ENCODE measurements around the gene SGCA. TPM values are rescaled to one million over a fixed set of nuclear protein-coding genes. Genes with fewer than 3 reads are reported as not detected.

The SGCA gene
- total RNA-seq, 2 experiments from 2014 or later, result 0.57 to 1.1 TPM

DNA sequence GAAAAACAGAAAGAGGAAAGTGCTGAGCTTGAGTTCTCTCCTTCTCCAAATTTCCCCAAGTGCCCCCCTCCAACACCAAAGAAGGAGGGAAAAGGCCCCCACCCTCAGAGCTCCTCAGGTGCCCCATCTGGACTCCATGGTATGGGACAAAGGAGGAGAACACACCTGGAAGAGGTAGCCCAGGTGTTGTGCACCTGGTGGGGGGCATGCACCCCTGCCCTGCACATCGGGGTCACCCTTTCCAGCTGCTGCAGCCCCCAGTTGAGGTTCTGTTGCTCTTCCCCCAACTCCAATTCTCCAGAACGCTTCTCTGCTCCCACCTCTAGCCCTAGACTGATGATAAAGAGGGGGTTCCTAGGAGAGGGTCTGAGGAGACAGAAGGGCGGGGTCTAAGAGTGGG, 38.6 kb downstream of the SGCA start:
- Histone ChIP-seq H4K20me1 (ENCODE audit: insufficient read depth, low read length) (no peaks in the 10 kb centered on the region), H3K4me2 (ENCODE audit: low read length) (no peak overlapping the region), H2AFZ (ENCODE audit: low read length) (no peak overlapping the region), H3K27ac (ENCODE audit: low read depth, low read length, poor library complexity, severe bottlenecking) (no peak overlapping the region), H3K79me2 (ENCODE audit: insufficient read depth, low read depth, low read length) (no peaks in the 10 kb centered on the region), H3K9me2 (ENCODE audit: insufficient read depth, low read length) (no peaks in the 10 kb centered on the region), H3K4me1 (ENCODE audit: insufficient read depth, low read length, poor library complexity, severe bottlenecking) (peaks cover 8% of the 10 kb centered on the region), H3K36me3 (ENCODE audit: insufficient read depth, low read length) (no peaks in the 10 kb centered on the region), H3K9me3 (ENCODE audit: low read length) (no peaks in the 10 kb centered on the region), H3K4me3 (ENCODE audit: low read depth, low read length, poor library complexity, severe bottlenecking) (no peak overlapping the region)
- intact Hi-C loops (cut with micrococcal nuclease; ENCODE audit: unreplicated experiment), result no loop called here
- DNase-seq (ENCODE audit: low spot score), result no peak
- CTCF ChIA-PET (ENCODE audit: unreplicated experiment), result no interaction called here
- TF ChIP-seq, protein P1, sequence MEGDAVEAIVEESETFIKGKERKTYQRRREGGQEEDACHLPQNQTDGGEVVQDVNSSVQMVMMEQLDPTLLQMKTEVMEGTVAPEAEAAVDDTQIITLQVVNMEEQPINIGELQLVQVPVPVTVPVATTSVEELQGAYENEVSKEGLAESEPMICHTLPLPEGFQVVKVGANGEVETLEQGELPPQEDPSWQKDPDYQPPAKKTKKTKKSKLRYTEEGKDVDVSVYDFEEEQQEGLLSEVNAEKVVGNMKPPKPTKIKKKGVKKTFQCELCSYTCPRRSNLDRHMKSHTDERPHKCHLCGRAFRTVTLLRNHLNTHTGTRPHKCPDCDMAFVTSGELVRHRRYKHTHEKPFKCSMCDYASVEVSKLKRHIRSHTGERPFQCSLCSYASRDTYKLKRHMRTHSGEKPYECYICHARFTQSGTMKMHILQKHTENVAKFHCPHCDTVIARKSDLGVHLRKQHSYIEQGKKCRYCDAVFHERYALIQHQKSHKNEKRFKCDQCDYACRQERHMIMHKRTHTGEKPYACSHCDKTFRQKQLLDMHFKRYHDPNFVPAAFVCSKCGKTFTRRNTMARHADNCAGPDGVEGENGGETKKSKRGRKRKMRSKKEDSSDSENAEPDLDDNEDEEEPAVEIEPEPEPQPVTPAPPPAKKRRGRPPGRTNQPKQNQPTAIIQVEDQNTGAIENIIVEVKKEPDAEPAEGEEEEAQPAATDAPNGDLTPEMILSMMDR (conservative IDR thresholded peaks at IDR 0.05; ENCODE audit: low read length), result no peak
- TF ChIP-seq EZH2phosphoT487 (IDR thresholded peaks at IDR 0.05; ENCODE audit: borderline replicate concordance, low read depth, low read length), result no peak
- POLR2A ChIA-PET, result no interaction called here
- BruUV-seq (replicated peaks), result no TSS peak

DNA sequence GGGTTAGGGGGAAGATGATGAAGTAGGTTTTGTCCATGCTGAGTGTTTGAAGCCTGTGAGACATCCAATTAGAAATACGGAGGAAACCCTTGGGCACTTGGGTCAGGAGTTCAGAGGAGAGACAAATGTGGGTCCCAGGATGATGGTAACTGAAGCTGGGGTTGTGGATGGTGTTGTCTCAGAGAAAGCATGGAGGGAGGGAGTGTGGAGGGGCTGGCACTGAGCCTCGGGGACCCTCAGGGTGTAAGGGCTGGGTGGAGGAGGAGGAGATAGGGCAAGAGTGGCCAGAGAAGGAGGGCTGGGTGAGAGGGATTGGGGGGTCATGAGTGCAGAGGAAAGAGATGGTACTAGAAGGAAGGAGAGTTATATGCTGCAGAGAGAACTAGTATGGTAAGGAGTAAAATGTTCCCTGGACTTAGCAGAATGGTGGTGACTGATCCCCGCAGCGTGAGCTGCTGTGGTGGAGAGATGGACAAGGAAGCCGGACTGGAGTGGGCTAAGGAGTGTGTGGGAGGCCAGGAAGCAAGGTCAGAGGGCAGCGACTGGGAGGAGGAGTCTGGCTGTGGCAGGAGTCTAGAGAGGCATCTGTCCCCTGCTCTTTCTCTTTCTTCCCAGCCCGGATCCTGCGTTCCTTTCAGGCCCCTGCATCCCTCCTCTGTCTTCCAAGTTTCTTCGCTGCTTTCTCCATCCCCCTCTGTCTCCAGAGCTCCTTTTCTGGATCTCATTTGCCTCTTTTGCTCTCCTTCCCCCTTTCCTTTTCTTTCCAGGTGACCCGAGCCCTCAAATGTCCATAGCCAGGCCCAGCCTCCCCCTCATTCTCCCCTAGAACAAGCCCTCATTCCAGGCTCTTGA, 39.5 kb downstream of the SGCA start:
- no peak overlapping the region for H3K4me2 ChIP-seq (ENCODE audit: low read length)
- H3K4me3 ChIP-seq (ENCODE audit: low read depth, low read length, poor library complexity, severe bottlenecking), result no peak overlapping the region
- peaks cover under 1% of the 10 kb centered on the region for H3K4me1 ChIP-seq (ENCODE audit: insufficient read depth, low read length, poor library complexity, severe bottlenecking)
- no peaks in the 10 kb centered on the region for H3K36me3 ChIP-seq (ENCODE audit: insufficient read depth, low read length)
- no peaks in the 10 kb centered on the region for H3K9me3 ChIP-seq (ENCODE audit: low read length)
- TF ChIP-seq, protein P1 (conservative IDR thresholded peaks at IDR 0.05; ENCODE audit: low read length), result no peak
- no peak for TF ChIP-seq EZH2phosphoT487 (IDR thresholded peaks at IDR 0.05; ENCODE audit: borderline replicate concordance, low read depth, low read length)
- no peak overlapping the region for H2AFZ ChIP-seq (ENCODE audit: low read length)
- no peak overlapping the region for H3K27ac ChIP-seq (ENCODE audit: low read depth, low read length, poor library complexity, severe bottlenecking)
- CTCF ChIA-PET (ENCODE audit: unreplicated experiment), result no interaction called here
- no peaks in the 10 kb centered on the region for H3K79me2 ChIP-seq (ENCODE audit: insufficient read depth, low read depth, low read length)
- no peaks in the 10 kb centered on the region for H4K20me1 ChIP-seq (ENCODE audit: insufficient read depth, low read length)
- BruUV-seq (replicated peaks), result no TSS peak
- H3K9me2 ChIP-seq (ENCODE audit: insufficient read depth, low read length), result no peaks in the 10 kb centered on the region
- POLR2A ChIA-PET, result no interaction called here
- DNase-seq (ENCODE audit: low spot score), result no peak
- intact Hi-C loops (cut with micrococcal nuclease; ENCODE audit: unreplicated experiment), result no loop called here

DNA sequence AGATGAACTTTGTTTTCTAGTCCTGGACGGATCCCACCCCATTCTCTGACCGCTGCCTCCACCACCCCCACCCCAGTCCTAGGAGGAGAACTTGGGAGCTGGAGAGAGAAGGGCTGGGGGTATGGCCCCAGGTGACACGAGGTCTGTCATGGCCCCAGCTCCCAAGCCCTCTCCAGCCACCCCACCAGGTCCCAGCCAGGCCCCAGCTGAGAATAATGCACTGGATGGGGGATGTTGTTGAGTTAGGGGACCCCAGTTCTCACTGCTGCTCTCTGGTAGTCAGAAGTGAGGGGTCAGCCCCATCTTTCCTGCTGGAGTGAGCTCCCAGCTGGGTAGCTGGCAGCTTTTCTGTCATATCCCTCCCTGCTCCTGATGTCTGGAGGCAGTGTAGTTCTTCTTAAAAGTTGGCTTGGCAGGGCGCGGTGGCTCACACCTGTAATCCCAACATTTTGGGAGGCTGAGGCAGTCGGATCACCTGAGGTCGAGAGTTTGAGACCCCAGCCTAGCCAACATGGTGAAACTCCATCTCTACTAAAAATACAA, 40.2 kb downstream of the SGCA start:
- Histone ChIP-seq H3K4me1 (ENCODE audit: insufficient read depth, low read length, poor library complexity, severe bottlenecking) (no peaks in the 10 kb centered on the region), H3K9me3 (ENCODE audit: low read length) (no peaks in the 10 kb centered on the region), H4K20me1 (ENCODE audit: insufficient read depth, low read length) (no peaks in the 10 kb centered on the region), H2AFZ (ENCODE audit: low read length) (no peak overlapping the region), H3K4me3 (ENCODE audit: low read depth, low read length, poor library complexity, severe bottlenecking) (no peak overlapping the region), H3K79me2 (ENCODE audit: insufficient read depth, low read depth, low read length) (no peaks in the 10 kb centered on the region), H3K9me2 (ENCODE audit: insufficient read depth, low read length) (no peaks in the 10 kb centered on the region), H3K36me3 (ENCODE audit: insufficient read depth, low read length) (no peaks in the 10 kb centered on the region), H3K4me2 (ENCODE audit: low read length) (no peak overlapping the region), H3K27ac (ENCODE audit: low read depth, low read length, poor library complexity, severe bottlenecking) (no peak overlapping the region)
- ChIA-PET CTCF (ENCODE audit: unreplicated experiment) (no interaction called here), POLR2A (interaction anchor here (0.6 kb wide), 1 partner anchor 55 kb away, joined by 4 read pairs; the partner anchor contains the start of gene PPP1R9B)
- intact Hi-C loops (cut with micrococcal nuclease; ENCODE audit: unreplicated experiment), result no loop called here
- TF ChIP-seq, protein P1 (conservative IDR thresholded peaks at IDR 0.05; ENCODE audit: low read length), result no peak
- TF ChIP-seq EZH2phosphoT487 (IDR thresholded peaks at IDR 0.05; ENCODE audit: borderline replicate concordance, low read depth, low read length), result no peak
- no peak for DNase-seq (ENCODE audit: low spot score)
- no TSS peak for BruUV-seq (replicated peaks)
